SK-N-SH (cell line): ENCODE results near the gene CFAP97D1. TPM values are rescaled to one million over a fixed set of nuclear protein-coding genes. Genes with fewer than 3 reads are reported as not detected.

Source experiments
- CTCF ChIA-PET: fragments of 300-600, 350-600 bp; formaldehyde crosslinking; extraction: SDS; loops from one replicate; lab custom pipeline; 2021; lab: Yijun Ruan, JAX
- POLR2A ChIA-PET: fragments of 350-600 bp; sonication (Branson Sonifier 250); formaldehyde crosslinking; extraction: SDS; loops from one replicate; lab custom pipeline; 2020; ENCODE audit warnings: antibody characterized with exemption, inconsistent platforms; lab: Yijun Ruan, JAX
- DNase-seq: peaks from one replicate; pipeline ENCODE4 v3.0.0; 2012
- H2AFZ ChIP-seq: fragments of 200-600 bp; sonication (generic); 2 replicates; pipeline ENCODE4 v1.8.1; 2016; ENCODE audit warnings: antibody characterized with exemption, mild to moderate bottlenecking, low read depth
- H3F3A ChIP-seq: fragments of 200-600 bp; sonication (generic); replicated peaks from 2 replicates; pipeline ENCODE3; 2016; ENCODE audit warnings: antibody characterized with exemption, mild to moderate bottlenecking; ENCODE audit not compliant: insufficient read depth
- H3K27ac ChIP-seq, 2 experiments: fragments of 200-500 bp in 1 of 2; fragments of 200-600 bp in 1 of 2; sonication (Bioruptor generic) in 1 of 2; sonication (generic), shearing (Covaris generic) in 1 of 2; 2 replicates each; pipeline versions ENCODE4 v1.5.1 to v1.6.1; 2014 to 2016; ENCODE audit warnings: low read depth in 2 of 2, inconsistent platforms in 1 of 2, low read length in 1 of 2, mild to moderate bottlenecking in 1 of 2, mixed read lengths in 1 of 2
- H3K27me3 ChIP-seq: fragments of 200-600 bp; sonication (generic), shearing (Covaris generic); 2 replicates; pipeline ENCODE4 v1.6.1; 2016; ENCODE audit warnings: mixed run types; ENCODE audit not compliant: insufficient read depth
- H3K36me3 ChIP-seq, 2 experiments: fragments of 200-500 bp in 1 of 2; fragments of 200-600 bp in 1 of 2; sonication (Bioruptor generic) in 1 of 2; sonication (generic) in 1 of 2; replicated peaks in 1 of 2; 2 replicates each; pipeline versions ENCODE3 to v1.5.1; 2014 to 2016; ENCODE audit warnings: low read length in 1 of 2, mild to moderate bottlenecking in 1 of 2; ENCODE audit not compliant: insufficient read depth in 2 of 2, control insufficient read depth in 1 of 2
- H3K4me1 ChIP-seq, 2 experiments: fragments of 200-500 bp in 1 of 2; fragments of 200-600 bp in 1 of 2; sonication (Bioruptor generic) in 1 of 2; sonication (generic), shearing (Covaris generic) in 1 of 2; 2 replicates each; pipeline versions ENCODE4 v1.5.1 to v1.6.1; 2014 to 2016; ENCODE audit warnings: low read depth in 1 of 2, low read length in 1 of 2, mixed run types in 1 of 2; ENCODE audit not compliant: insufficient read depth in 2 of 2, control insufficient read depth in 1 of 2
- H3K4me2 ChIP-seq: fragments of 200-600 bp; sonication (generic), shearing (Covaris generic); 2 replicates; pipeline ENCODE4 v1.6.1; 2017; ENCODE audit warnings: mixed run types
- H3K4me3 ChIP-seq, 2 experiments: fragments of 200-500 bp in 1 of 2; fragments of 200-600 bp in 1 of 2; sonication (Bioruptor generic) in 1 of 2; sonication (generic), shearing (Covaris generic) in 1 of 2; 2 replicates each; pipeline versions ENCODE4 v1.5.1 to v1.8.1; 2014 to 2016; ENCODE audit warnings: low read depth in 2 of 2, inconsistent platforms in 1 of 2, low read length in 1 of 2, mild to moderate bottlenecking in 1 of 2, mixed read lengths in 1 of 2, moderate library complexity in 1 of 2
- H3K79me2 ChIP-seq: fragments of 200-600 bp; sonication (generic); 2 replicates; pipeline ENCODE4 v1.8.1; 2017; ENCODE audit warnings: mild to moderate bottlenecking; ENCODE audit not compliant: insufficient read depth
- H3K9ac ChIP-seq: fragments of 200-600 bp; sonication (generic); 2 replicates; pipeline ENCODE4 v1.6.1; 2017; ENCODE audit warnings: mixed run types
- H3K9me2 ChIP-seq: fragments of 200-600 bp; sonication (generic); 2 replicates; pipeline ENCODE4 v1.6.1; 2017; ENCODE audit warnings: mixed run types
- H3K9me3 ChIP-seq: fragments of 200-600 bp; sonication (generic); 2 replicates; pipeline ENCODE4 v1.6.1; 2017; ENCODE audit warnings: mixed run types, mild to moderate bottlenecking, moderate library complexity
- H4K20me1 ChIP-seq: fragments of 200-600 bp; sonication (generic); 2 replicates; pipeline ENCODE4 v1.6.1; 2017; ENCODE audit warnings: mild to moderate bottlenecking, mixed run types; ENCODE audit not compliant: insufficient read depth
- CTCF ChIP-seq: fragments of 200-600 bp; sonication (generic); IDR thresholded peaks from 2 replicates; pipeline ENCODE4 v1.6.1; 2017; ENCODE audit warnings: antibody characterized with exemption, mild to moderate bottlenecking, moderate library complexity
- FOXJ3 ChIP-seq: sonication (generic); formaldehyde crosslinking; IDR thresholded peaks from 2 replicates; pipeline ENCODE4 v1.5.1; 2020; ENCODE audit warnings: mild to moderate bottlenecking, missing genetic modification reagents
- GABPA ChIP-seq: IDR thresholded peaks from 2 replicates; pipeline ENCODE4 v1.4.0; 2012; ENCODE audit warnings: low read depth, mild to moderate bottlenecking
- JUND ChIP-seq: IDR thresholded peaks from 2 replicates; pipeline ENCODE4 v1.4.0; 2012
- MAX ChIP-seq: IDR thresholded peaks from 2 replicates; pipeline ENCODE4 v1.4.0; 2012; ENCODE audit warnings: low read depth
- MXI1 ChIP-seq: IDR thresholded peaks from 2 replicates; pipeline ENCODE4 v1.6.1; 2012; ENCODE audit warnings: mild to moderate bottlenecking, low read depth, low read length, improper control_type of control experiment
- POLR2AphosphoS5 ChIP-seq: IDR thresholded peaks from 2 replicates; pipeline ENCODE4 v1.6.1; 2012; ENCODE audit warnings: low read depth, low read length
- RAD21 ChIP-seq: IDR thresholded peaks from 2 replicates; pipeline ENCODE4 v1.6.1; 2012; ENCODE audit warnings: mild to moderate bottlenecking, low read length
- REST ChIP-seq: IDR thresholded peaks from 2 replicates; pipeline ENCODE4 v1.6.1; 2012; ENCODE audit warnings: mild to moderate bottlenecking, low read depth, low read length, moderate library complexity
- RXRA ChIP-seq: IDR thresholded peaks from 2 replicates; pipeline ENCODE4 v1.4.0; 2012; ENCODE audit warnings: low read depth, mild to moderate bottlenecking, borderline replicate concordance
- SMC3 ChIP-seq: IDR thresholded peaks from 2 replicates; pipeline ENCODE4 v1.6.1; 2012; ENCODE audit warnings: low read depth, low read length, improper control_type of control experiment
- TAF1 ChIP-seq: IDR thresholded peaks from 2 replicates; pipeline ENCODE4 v1.6.1; 2012; ENCODE audit warnings: low read depth, mild to moderate bottlenecking, low read length, moderate library complexity, borderline replicate concordance
- TEAD4 ChIP-seq: IDR thresholded peaks from 2 replicates; pipeline ENCODE4 v1.4.0; 2012; ENCODE audit warnings: mild to moderate bottlenecking, borderline replicate concordance; ENCODE audit not compliant: insufficient read depth
- USF2 ChIP-seq: fragments of 150-350 bp; IDR thresholded peaks from 2 replicates; pipeline ENCODE4 v1.6.1; 2017; ENCODE audit warnings: antibody characterized with exemption, low read length, low read depth, borderline replicate concordance
- YY1 ChIP-seq: IDR thresholded peaks from 2 replicates; pipeline ENCODE4 v1.4.0; 2012; ENCODE audit warnings: low read depth, mild to moderate bottlenecking
- WGBS: methylation state at CpG from one replicate; pipeline ENCODE4 v1.1.6; 2017; ENCODE audit warnings: low lambda C conversion rate; 5-methylcytosine and 5-hydroxymethylcytosine counted together
- polyA plus RNA-seq, 3 experiments: library from polyadenylated mRNA; depleted of rRNA; stranded (reverse); fragments of >200 nt; gene quantifications; 2 replicates each; pipeline ENCODE4 v1.2.3, GENCODE V29; 2012
- TF ChIP-seq, protein P1 (sequence below): IDR thresholded peaks from 2 replicates; pipeline ENCODE4 v1.4.0; 2012; ENCODE audit warnings: low read depth, borderline replicate concordance

The CFAP97D1 gene
- polyA plus RNA-seq, 1 of the 3 experiments (the other 2 are of a cell fraction): 0.02 TPM

DNA sequence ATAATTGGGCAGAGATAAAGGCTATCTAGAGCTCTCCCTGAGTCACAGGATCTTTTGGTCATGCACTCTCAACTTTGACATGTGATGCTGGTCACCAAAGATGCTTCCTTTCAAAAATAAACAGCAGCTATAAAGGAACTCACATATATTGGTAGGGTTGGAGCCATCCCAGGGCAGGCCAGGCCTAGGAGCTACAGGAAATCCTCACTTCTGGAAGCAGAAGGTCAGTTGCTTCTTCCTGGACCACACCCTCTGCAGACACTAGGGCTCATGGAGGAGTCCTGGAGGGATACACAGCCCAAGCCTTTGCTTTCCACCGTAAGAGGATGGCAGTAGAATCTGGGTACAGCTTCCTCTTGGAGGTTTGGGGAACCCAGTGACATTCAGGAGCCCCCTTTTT, 46.3 kb upstream of the CFAP97D1 start:
- no peaks in the 10 kb centered on the region for H3K79me2 ChIP-seq
- ChIA-PET POLR2A (no interaction called here), CTCF (interaction anchor here (0.9 to 2.7 kb wide), 6 partner anchors 8 to 60 kb away, joined by 3 to 9 read pairs (median 3); no protein-coding TSS in a partner anchor)
- peaks cover 0 to 15% of the 10 kb centered on the region in 2 experiments; a peak in 2 of 4 replicates for H3K4me1 ChIP-seq
- no peak for DNase-seq
- H3K4me2 ChIP-seq: peak overlapping the region; percentile 25; the same call in 1 of the 2 replicates
- peak overlapping the region; percentile 48; the same call in 1 of the 2 replicates for H2AFZ ChIP-seq
- no peaks in the 10 kb centered on the region for H3K9me3 ChIP-seq
- H3K27me3 ChIP-seq: no peaks in the 10 kb centered on the region
- 75% methylated on average over 1 of the region's 1 CpG for WGBS
- no peaks in the 10 kb centered on the region for H3K9me2 ChIP-seq
- no peak overlapping the region for H3K9ac ChIP-seq
- H4K20me1 ChIP-seq: no peaks in the 10 kb centered on the region
- TF ChIP-seq TEAD4 (no peak), REST (no peak), CTCF (no peak), USF2 (no peak), POLR2AphosphoS5 (no peak), MXI1 (no peak), GABPA (no peak), SMC3 (no peak), MAX (no peak), RAD21 (no peak), TAF1 (no peak), JUND (no peak), FOXJ3 (CRISPR knock-in tag) (no peak), RXRA (no peak), YY1 (no peak)
- TF ChIP-seq, protein P1, sequence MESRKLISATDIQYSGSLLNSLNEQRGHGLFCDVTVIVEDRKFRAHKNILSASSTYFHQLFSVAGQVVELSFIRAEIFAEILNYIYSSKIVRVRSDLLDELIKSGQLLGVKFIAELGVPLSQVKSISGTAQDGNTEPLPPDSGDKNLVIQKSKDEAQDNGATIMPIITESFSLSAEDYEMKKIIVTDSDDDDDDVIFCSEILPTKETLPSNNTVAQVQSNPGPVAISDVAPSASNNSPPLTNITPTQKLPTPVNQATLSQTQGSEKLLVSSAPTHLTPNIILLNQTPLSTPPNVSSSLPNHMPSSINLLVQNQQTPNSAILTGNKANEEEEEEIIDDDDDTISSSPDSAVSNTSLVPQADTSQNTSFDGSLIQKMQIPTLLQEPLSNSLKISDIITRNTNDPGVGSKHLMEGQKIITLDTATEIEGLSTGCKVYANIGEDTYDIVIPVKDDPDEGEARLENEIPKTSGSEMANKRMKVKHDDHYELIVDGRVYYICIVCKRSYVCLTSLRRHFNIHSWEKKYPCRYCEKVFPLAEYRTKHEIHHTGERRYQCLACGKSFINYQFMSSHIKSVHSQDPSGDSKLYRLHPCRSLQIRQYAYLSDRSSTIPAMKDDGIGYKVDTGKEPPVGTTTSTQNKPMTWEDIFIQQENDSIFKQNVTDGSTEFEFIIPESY: no peak
- H3F3A ChIP-seq: peaks cover 10% of the 10 kb centered on the region
- H3K36me3 ChIP-seq: no peaks in the 10 kb centered on the region
- H3K27ac ChIP-seq: peak overlapping the region in 1 of 2 experiments; percentile 47; a peak in 1 of 4 replicates
- H3K4me3 ChIP-seq: no peak overlapping the region
